Vagina (tissue), 2 donors: Measurements from ENCODE around the gene TUNAR. TPM values are rescaled to one million over a fixed set of nuclear protein-coding genes. Genes with fewer than 3 reads are reported as not detected.

Experiments used
- DNase-seq, 2 donors: peaks; one replicate each; pipeline ENCODE4 v3.0.0-alpha.2; 2017; ENCODE audit errors: extremely low spot score in 2 of 2
- H3K27ac ChIP-seq: fragments of 200-600 bp; sonication (generic); one replicate; pipeline ENCODE4 v1.5.1; 2019
- H3K27me3 ChIP-seq: fragments of 200-600 bp; sonication (generic); one replicate; pipeline ENCODE4 v1.5.1; 2019
- H3K36me3 ChIP-seq, 2 donors: fragments of 200-600 bp; sonication (generic); one replicate each; pipeline ENCODE4 v1.5.1; 2017 to 2019
- H3K4me1 ChIP-seq: fragments of 200-600 bp; sonication (generic); one replicate; pipeline ENCODE4 v1.5.1; 2019
- H3K4me3 ChIP-seq, 2 donors: fragments of 200-600 bp; sonication (generic); 1 replicate in 1 of 2; 2 replicates in 1 of 2; pipeline ENCODE4 v1.5.1; 2016 to 2019
- H3K9me3 ChIP-seq: fragments of 200-600 bp; sonication (generic); one replicate; pipeline ENCODE4 v1.5.1; 2019
- POLR2A ChIP-seq, 2 donors: fragments of 450-650 bp; IDR thresholded peaks; one replicate each; pipeline ENCODE4 v1.6.1; 2017; ENCODE audit warnings: antibody characterized with exemption in 2 of 2, mild to moderate bottlenecking in 2 of 2, moderate library complexity in 2 of 2
- POLR2AphosphoS5 ChIP-seq, 2 donors: sonication (generic); formaldehyde crosslinking; IDR thresholded peaks; one replicate each; pipeline ENCODE4 v1.9.0; 2017; ENCODE audit warnings: antibody characterized with exemption in 2 of 2, mild to moderate bottlenecking in 2 of 2, low read depth in 1 of 2; ENCODE audit not compliant: insufficient read depth in 1 of 2
- intact Hi-C: fragments of 100-400 bp; cut with DNase I; formaldehyde crosslinking; loops from one replicate; pipeline ENCODE4 v1.15.1; 2023
- total RNA-seq: library from RNA; depleted of rRNA; stranded (reverse); fragments of >200 nt; gene quantifications from one replicate; pipeline ENCODE4 v1.2.3, GENCODE V29; 2016
- TF ChIP-seq, protein P1 (sequence below), 3 experiments: fragments of 450-650 bp in 2 of 3; fragments of 200-600 bp in 1 of 3; sonication (generic) in 1 of 3; IDR thresholded peaks; one replicate each; pipeline ENCODE4 v1.5.1; 2017 to 2019; ENCODE audit warnings: antibody characterized with exemption in 3 of 3, mild to moderate bottlenecking in 2 of 3, moderate library complexity in 2 of 3

The TUNAR gene
- total RNA-seq, 1 donor from 2014 or later = not detected

GRCh38 chr14:95877633-95878032 is 1.0 kb downstream of the TUNAR start:
- no peak overlapping the region for H3K27ac ChIP-seq
- peaks cover 10% of the 10 kb centered on the region for H3K27me3 ChIP-seq
- intact Hi-C loops = no loop called here

GRCh38 chr14:95884377-95884776 is 7.7 kb downstream of the TUNAR start:
- H3K27me3 ChIP-seq = no peaks in the 10 kb centered on the region
- H3K4me1 ChIP-seq = no peaks in the 10 kb centered on the region
- H3K4me3 ChIP-seq = no peak overlapping the region
- no peak for DNase-seq
- H3K9me3 ChIP-seq = no peaks in the 10 kb centered on the region
- TF ChIP-seq, protein P1, sequence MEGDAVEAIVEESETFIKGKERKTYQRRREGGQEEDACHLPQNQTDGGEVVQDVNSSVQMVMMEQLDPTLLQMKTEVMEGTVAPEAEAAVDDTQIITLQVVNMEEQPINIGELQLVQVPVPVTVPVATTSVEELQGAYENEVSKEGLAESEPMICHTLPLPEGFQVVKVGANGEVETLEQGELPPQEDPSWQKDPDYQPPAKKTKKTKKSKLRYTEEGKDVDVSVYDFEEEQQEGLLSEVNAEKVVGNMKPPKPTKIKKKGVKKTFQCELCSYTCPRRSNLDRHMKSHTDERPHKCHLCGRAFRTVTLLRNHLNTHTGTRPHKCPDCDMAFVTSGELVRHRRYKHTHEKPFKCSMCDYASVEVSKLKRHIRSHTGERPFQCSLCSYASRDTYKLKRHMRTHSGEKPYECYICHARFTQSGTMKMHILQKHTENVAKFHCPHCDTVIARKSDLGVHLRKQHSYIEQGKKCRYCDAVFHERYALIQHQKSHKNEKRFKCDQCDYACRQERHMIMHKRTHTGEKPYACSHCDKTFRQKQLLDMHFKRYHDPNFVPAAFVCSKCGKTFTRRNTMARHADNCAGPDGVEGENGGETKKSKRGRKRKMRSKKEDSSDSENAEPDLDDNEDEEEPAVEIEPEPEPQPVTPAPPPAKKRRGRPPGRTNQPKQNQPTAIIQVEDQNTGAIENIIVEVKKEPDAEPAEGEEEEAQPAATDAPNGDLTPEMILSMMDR (IDR thresholded peaks at IDR 0.05) = no peak
- TF ChIP-seq POLR2AphosphoS5 (IDR thresholded peaks at IDR 0.05; ENCODE audit: insufficient read depth in 1 of 2, low read depth in 1 of 2) (no peak), POLR2A (IDR thresholded peaks at IDR 0.05) (no peak)
- H3K27ac ChIP-seq = no peak overlapping the region
- intact Hi-C loops = no loop called here
- H3K36me3 ChIP-seq = no peaks in the 10 kb centered on the region

More at GRCh38 chr14:95877633-95878032, 1.0 kb downstream of the TUNAR start:
- TF ChIP-seq POLR2AphosphoS5 (IDR thresholded peaks at IDR 0.05; ENCODE audit: insufficient read depth in 1 of 2, low read depth in 1 of 2) = no peak
- TF ChIP-seq, protein P1 (IDR thresholded peaks at IDR 0.05) = no peak
- TF ChIP-seq POLR2A (IDR thresholded peaks at IDR 0.05) = no peak
- no peak for DNase-seq
- Histone ChIP-seq H3K9me3 (no peaks in the 10 kb centered on the region), H3K36me3 (no peaks in the 10 kb centered on the region), H3K4me3 (no peak overlapping the region), H3K4me1 (peaks cover 15% of the 10 kb centered on the region)

GRCh38 chr14:95885278-95885677 is 8.6 kb downstream of the TUNAR start:
- Histone ChIP-seq H3K4me1 (no peaks in the 10 kb centered on the region), H3K27ac (no peak overlapping the region), H3K36me3 (no peaks in the 10 kb centered on the region), H3K4me3 (no peak overlapping the region), H3K27me3 (no peaks in the 10 kb centered on the region), H3K9me3 (no peaks in the 10 kb centered on the region)
- no peak for DNase-seq
- no peak for TF ChIP-seq POLR2A (IDR thresholded peaks at IDR 0.05)
- TF ChIP-seq, protein P1 (IDR thresholded peaks at IDR 0.05) = no peak
- intact Hi-C loops = no loop called here

DNA sequence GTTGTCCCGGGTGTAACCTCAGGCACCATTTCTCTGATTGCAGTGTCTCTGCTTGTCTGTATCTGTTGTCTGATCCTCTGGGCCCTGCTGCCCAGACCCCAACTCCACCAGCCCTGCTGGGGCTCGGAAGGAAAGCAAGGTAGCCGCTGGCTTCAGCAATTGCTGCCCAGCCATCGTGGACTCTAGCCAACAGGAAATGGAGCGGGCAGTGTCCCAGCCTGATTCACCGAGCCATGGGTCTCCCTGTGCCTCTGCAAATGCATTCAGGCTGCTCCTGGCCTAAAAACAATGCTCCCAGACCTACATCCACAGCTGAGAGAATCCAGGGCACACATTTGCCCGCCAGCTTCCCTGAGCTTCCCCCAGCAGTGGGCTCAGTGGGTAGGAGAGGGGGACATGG is 9.2 kb downstream of the TUNAR start:
- no peak for DNase-seq
- Histone ChIP-seq H3K27ac (no peak overlapping the region), H3K27me3 (no peaks in the 10 kb centered on the region), H3K9me3 (no peaks in the 10 kb centered on the region), H3K4me1 (no peaks in the 10 kb centered on the region), H3K36me3 (no peaks in the 10 kb centered on the region), H3K4me3 (no peak overlapping the region)
- no peak for TF ChIP-seq POLR2AphosphoS5 (IDR thresholded peaks at IDR 0.05; ENCODE audit: insufficient read depth in 1 of 2, low read depth in 1 of 2)
- TF ChIP-seq, protein P1 (IDR thresholded peaks at IDR 0.05) = no peak
- no peak for TF ChIP-seq POLR2A (IDR thresholded peaks at IDR 0.05)
- intact Hi-C loops = no loop called here

DNA sequence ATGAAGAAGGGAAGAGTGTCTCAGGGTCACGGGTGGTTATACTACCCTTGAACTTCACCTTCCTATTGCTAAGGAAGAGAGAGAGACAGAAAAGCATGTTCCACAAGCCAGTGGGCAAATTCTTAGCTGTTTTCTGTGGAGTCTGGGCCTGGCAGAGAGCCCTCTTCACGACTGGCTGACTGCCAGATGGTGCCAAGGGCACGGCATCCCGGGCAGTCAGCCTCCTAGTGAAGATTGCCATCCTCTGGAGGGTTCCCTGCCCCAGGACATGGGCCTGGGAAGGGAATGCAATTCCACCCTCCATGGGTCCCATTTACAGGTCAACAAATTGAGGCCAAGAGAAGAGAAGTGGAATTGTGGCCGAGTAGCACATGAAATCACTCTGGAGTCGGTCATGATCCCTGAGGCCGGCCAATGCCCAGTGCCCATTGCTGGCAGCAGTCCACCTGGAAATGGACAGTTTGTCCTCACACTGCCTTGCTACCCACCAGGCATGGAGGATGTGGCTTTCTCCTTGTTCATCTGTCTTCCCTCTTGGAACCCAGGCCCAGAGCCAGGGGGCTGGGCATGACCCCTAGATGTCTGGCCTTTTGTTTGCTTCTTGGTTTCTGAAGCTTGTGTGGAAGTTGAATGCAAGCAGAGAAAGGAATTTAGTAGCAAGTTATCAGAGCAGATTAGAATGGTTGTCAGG is 9.9 kb downstream of the TUNAR start:
- H3K27me3 ChIP-seq = no peaks in the 10 kb centered on the region
- intact Hi-C loops = no loop called here

More for the DNA sequence above, 9.9 kb downstream of the TUNAR start:
- Histone ChIP-seq H3K27ac (no peak overlapping the region), H3K36me3 (no peaks in the 10 kb centered on the region), H3K9me3 (no peaks in the 10 kb centered on the region), H3K4me3 (no peak overlapping the region), H3K4me1 (no peaks in the 10 kb centered on the region)
- TF ChIP-seq, protein P1 (IDR thresholded peaks at IDR 0.05) = no peak
- TF ChIP-seq POLR2A (IDR thresholded peaks at IDR 0.05) (no peak), POLR2AphosphoS5 (IDR thresholded peaks at IDR 0.05; ENCODE audit: insufficient read depth in 1 of 2, low read depth in 1 of 2) (no peak)
- no peak for DNase-seq
